Caki2 (cell line): Measurements from ENCODE around the gene PVALB. TPM values are rescaled to one million over a fixed set of nuclear protein-coding genes. Genes with fewer than 3 reads are reported as not detected.
A peak's percentile ranks its signal among the peaks of the same experiment; 100 is the strongest.

Experiments used
- DNase-seq: peaks from one replicate; pipeline ENCODE4 v3.0.0-alpha.2; 2015; ENCODE audit warnings: low read depth
- in situ Hi-C: cut with HindIII; loops from 2 replicates; pipeline ENCODE4 v1.10.0; 2016; ENCODE audit warnings: low sequenced_read_pairs, low pct_unique_long_range_greater_than_20kb, mixed read lengths
- total RNA-seq: library from RNA; depleted of rRNA; stranded (reverse); fragments of >200 nt; shearing (Covaris generic); gene quantifications from 2 replicates; pipeline ENCODE4 v1.2.3, GENCODE V29; 2014; ENCODE audit warnings: low replicate concordance

The PVALB gene
- total RNA-seq, 1 experiment from 2014 or later: not detected

- in situ Hi-C loops: no loop called here
- no peak for DNase-seq
These were observed 21.2 kb downstream of the PVALB start for GRCh38 chr22:36795633-36796032.

DNA sequence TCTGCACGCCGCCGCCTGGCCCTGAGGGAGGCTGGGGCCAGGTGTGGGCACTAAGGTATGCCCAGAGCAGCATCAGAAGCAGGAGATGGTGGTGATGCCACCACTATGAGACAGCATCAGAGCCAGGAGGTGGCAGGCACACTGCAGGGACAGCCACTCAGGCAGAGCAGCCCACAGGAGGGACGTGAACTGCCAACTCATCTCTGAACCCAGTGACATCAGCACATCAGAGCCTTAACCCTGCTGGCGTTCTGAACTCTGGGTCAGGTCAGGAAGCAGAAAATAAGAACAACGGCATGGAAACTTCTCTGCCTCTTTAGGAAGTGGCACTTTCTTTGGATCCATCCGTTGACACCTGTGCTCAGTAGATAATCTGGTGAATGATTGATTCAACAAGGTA is 26.2 kb downstream of the PVALB start:
- in situ Hi-C loops: no loop called here

DNA sequence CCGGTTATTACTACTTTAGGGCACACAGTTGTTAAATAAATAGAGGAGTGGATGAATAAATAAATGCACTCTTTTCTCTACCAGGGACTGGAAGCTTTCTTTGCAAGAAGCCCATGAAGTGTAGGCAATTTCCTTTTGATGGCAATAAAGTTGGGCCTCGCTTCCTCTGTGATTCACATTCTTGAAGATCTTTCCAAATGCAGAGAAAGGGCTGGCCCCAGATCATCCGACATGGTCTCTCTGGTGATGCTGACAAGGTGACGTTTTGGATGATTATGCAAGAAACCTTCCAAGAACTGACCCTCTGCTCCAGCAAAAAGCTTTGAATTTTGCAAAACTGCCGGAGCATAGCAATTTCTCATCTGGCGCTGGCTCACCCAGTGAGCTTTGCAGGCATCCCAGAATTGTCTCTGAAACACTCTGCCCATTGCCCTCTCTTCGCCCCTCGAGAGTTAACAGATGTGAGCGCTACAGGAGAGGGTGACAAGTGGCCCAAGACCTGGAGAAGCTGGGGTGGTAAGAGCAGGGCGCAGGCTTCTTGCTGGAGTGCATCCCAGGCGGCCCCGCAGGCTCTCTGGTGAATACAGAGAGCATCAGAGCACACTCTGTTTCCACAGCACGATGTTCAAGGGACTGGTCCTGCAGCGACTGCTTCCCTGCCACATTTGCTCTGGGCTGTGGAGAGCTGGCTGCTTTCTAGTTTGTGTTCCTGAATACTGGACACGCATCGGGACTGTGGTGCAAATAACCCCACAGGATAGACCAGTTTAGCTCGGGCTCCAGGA is 29.4 kb downstream of the PVALB start:
- no peak for DNase-seq

More for the DNA sequence above, 26.2 kb downstream of the PVALB start:
- DNase-seq: peak; percentile 71

DNA sequence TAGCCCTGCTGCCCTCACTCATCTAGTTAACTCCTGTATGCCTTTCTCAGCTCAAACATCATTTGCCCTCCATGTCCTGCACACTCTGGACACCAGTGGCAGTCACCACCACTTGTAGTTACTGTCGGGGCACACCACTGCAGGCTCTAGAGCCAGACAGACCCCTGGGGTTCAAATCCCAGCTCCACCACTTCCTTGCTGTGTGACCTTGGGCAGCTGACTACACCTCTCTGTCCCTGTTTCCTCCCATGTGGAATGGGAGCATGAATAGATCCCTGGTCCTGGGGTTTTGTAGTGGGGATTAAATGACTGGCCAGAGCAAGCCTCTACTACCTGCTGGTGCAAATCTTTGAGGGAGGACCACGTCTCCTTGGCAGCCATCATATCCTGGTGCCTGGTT is 33.1 kb downstream of the PVALB start:
- DNase-seq: no peak
- in situ Hi-C loops: no loop called here

More for the DNA sequence above, 29.4 kb downstream of the PVALB start:
- in situ Hi-C loops: no loop called here

DNA sequence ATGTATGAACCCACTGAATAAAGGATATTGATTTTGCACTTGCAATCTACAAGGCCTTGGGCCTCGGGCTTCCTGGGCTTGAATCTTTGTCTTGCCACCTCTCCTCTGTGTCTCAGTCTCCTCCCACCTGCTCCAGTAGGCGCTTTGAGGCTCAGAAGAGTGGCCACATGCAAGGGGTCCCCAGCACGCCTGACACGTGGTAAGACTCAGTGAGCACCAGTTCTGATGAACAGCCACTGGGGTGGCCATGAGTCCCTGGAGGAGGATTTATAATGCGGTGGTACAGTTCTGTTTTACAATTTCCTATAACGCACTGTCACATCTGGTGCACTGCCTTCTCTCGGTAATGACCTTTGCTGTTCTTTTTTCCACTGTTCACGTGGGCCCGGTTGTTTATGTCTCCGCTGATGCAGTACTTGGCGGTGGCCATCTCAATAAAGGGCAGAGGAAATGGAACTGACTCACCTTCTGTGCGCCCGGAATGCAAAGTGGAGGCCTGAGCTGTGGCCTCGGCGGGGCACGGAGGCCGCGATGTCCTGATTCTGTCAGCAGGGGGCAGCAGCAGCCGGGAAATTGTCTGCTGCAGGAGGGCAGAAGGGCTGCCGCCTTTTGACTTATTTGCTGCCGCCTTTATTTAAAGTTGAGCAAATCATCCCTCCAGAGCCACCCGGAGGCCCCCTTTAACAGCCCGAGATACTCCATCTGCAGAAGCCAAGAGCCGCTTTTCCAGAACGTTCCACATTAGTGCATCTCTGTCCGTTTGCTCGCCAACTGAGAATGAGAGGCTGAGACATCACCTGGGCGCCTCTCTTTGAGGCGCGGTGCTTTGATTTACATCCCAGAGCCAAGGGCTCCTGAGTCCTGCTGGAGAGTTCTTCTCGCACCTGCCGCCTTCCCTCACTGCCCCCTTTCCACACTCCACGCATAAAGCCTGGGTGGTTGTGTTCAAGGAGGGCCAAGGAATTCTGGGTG is 34.9 kb downstream of the PVALB start:
- in situ Hi-C loops: no loop called here
- DNase-seq: peak; percentile 95

- in situ Hi-C loops: loop anchor here (10.0 kb wide), 3 partner anchors 53 to 233 kb away; no protein-coding TSS in a partner anchor
- no peak for DNase-seq
These were observed 38.8 kb downstream of the PVALB start for GRCh38 chr22:36778020-36778419.

GRCh38 chr22:36776722-36777121 is 40.1 kb downstream of the PVALB start:
- DNase-seq: no peak
- in situ Hi-C loops: loop anchor here (10.0 kb wide), 3 partner anchors 52 to 232 kb away; no protein-coding TSS in a partner anchor

DNA sequence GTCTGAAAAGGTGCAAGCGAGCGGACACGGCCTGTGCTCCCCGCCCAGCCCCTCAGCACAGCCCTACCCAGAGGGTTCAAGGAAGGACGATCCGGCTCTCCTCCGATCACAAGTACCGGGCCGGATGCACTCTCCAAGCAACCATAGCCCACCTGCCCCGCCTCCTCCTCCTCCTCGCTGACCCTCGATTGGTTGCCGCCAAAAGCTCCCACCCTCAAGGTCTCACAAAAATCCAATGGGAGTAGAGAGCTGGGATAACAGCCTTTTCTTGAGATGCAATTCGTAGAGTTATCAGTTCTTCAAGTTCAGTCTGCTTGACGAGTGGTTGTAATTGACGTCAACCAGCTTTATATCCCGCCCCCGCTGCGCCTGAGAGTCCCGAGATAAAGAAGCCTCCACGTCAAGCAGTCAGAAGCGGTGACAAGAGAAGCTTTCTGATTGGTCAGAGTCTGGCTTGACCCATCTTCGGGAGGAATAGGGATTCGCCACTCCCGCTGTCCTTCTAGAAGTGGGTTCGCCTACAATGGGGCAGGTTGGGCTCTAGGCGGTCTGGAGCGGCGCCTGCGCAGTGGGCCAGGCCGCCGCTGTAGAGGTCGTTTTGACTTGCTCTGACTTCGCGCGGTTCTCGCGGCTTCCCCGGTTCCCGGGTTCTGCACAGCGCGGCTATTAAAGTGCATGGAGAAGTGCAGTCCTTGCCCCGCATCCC is 40.7 kb downstream of the PVALB start, which contains the start of gene IFT27:
IFT27 (minus strand) TSS at position 156 of the 706 bp plus-strand sequence. CDS start 412 bp downstream, outside the sequence.
- DNase-seq: peak; percentile 100
- in situ Hi-C loops: loop anchor here (10.0 kb wide), 3 partner anchors 51 to 231 kb away; no protein-coding TSS in a partner anchor

GRCh38 chr22:36775586-36775963 is 41.3 kb downstream of the PVALB start:
- in situ Hi-C loops: loop anchor here (10.0 kb wide), 3 partner anchors 51 to 231 kb away; no protein-coding TSS in a partner anchor
- DNase-seq: peak; percentile 27

DNA sequence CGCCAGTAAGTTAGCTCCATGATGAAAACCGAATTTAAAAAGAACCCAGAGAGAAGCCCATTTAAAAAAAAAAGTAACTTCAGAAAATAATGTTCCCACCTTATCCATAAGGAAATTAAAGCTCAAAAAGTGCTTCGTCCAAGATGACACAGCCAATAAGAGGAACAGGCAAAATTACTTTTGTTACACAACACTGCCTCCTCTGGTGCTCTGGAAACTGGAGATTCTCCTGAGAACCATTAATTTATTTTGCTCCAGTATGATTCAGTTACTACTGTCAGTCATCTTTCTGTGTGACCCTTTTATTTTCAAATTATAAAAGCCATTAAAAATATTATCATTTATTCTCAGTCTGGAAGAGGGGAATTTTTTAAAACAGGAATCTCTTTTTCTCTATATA is 42.9 kb downstream of the PVALB start:
- in situ Hi-C loops: loop anchor here (10.0 kb wide), 3 partner anchors 49 to 229 kb away; no protein-coding TSS in a partner anchor
- DNase-seq: peak; percentile 72

DNA sequence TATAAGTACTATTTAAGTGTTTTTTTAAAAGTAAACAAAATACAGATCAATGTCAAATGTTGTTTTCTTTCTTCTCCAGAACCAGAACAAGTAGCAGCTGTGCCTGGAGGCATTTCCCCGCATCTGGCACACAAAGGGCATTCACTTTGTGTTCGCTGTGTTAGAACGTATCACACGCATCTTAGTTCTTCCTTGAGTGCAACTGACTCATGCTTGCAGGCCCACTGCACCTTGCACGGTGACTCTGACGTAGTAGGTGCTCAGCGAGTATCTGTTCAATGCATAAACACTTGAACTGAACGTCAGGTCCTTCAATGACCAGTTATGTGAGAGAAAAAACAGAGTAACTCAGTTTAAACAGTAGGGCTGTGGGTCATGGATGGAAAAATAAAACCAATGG is 44.4 kb downstream of the PVALB start:
- in situ Hi-C loops: loop anchor here (10.0 kb wide), 3 partner anchors 48 to 228 kb away; no protein-coding TSS in a partner anchor

GRCh38 chr22:36771356-36772063 is 45.3 kb downstream of the PVALB start:
- DNase-seq: no peak
- in situ Hi-C loops: loop anchor here (10.0 kb wide), 3 partner anchors 47 to 227 kb away; no protein-coding TSS in a partner anchor

More for the DNA sequence above, 44.4 kb downstream of the PVALB start:
- peak; percentile 74 for DNase-seq

- no peak for DNase-seq
- in situ Hi-C loops: loop anchor here (10.0 kb wide), 3 partner anchors 46 to 226 kb away; no protein-coding TSS in a partner anchor
These were observed 46.2 kb downstream of the PVALB start for GRCh38 chr22:36770513-36771231.

GRCh38 chr22:36769541-36770512 is 47.0 kb downstream of the PVALB start:
- in situ Hi-C loops: loop anchor here (10.0 kb wide), 3 partner anchors 45 to 225 kb away; no protein-coding TSS in a partner anchor
- no peak for DNase-seq

GRCh38 chr22:36768616-36769015 is 48.2 kb downstream of the PVALB start:
- no peak for DNase-seq
- in situ Hi-C loops: no loop called here
